Psoas muscle (tissue), 8 donors: ENCODE results near the gene ACAD8. TPM values are rescaled to one million over a fixed set of nuclear protein-coding genes. Genes with fewer than 3 reads are reported as not detected.
"Not testable (repeated sequence)": the region's sequence is repeated elsewhere in the genome, so short reads cannot be mapped to it uniquely, and the experiment has no call there.

Experiments used
- ATAC-seq, 4 donors: fragments of 200-7000 bp; cut with Tn5 transposase; one replicate each; pipeline ENCODE4 v1.9.1; 2020; ENCODE audit warnings: moderate library complexity in 3 of 4, mild to moderate bottlenecking in 2 of 4
- DNase-seq, 2 donors: peaks; one replicate each; pipeline ENCODE4 v3.0.0-alpha.2; 2020
- H3K27ac ChIP-seq: fragments of 200-600 bp; one replicate; pipeline ENCODE4 v1.8.0; 2022
- H3K27me3 ChIP-seq, 3 donors: fragments of 200-600 bp in 1 of 3; one replicate each; pipeline versions ENCODE4 v1.6.1 to v1.8.0; 2013 to 2022; ENCODE audit warnings: low read length in 2 of 3, mild to moderate bottlenecking in 2 of 3, moderate library complexity in 1 of 3; ENCODE audit not compliant: insufficient read depth in 3 of 3
- H3K36me3 ChIP-seq, 2 donors: fragments of 200-600 bp in 1 of 2; one replicate each; pipeline versions ENCODE4 v1.6.1 to v1.8.0; 2013 to 2022; ENCODE audit warnings: low read depth in 1 of 2, mild to moderate bottlenecking in 1 of 2, moderate library complexity in 1 of 2; ENCODE audit not compliant: insufficient read depth in 1 of 2
- H3K4me1 ChIP-seq: fragments of 200-600 bp; one replicate; pipeline ENCODE4 v1.8.0; 2022
- H3K4me3 ChIP-seq: fragments of 200-600 bp; one replicate; pipeline ENCODE4 v1.8.0; 2022; ENCODE audit warnings: mild to moderate bottlenecking
- H3K9me3 ChIP-seq: fragments of 200-600 bp; one replicate; pipeline ENCODE4 v1.8.0; 2022
- CTCF ChIP-seq: fragments of 200-600 bp; IDR thresholded peaks from one replicate; pipeline ENCODE4 v1.8.0; 2022; ENCODE audit warnings: antibody characterized with exemption
- WGBS, 3 donors: extraction: QIAGEN DNeasy Blood & Tissue Kit; methylation state at CpG; one replicate each; pipeline versions ENCODE4 v1.1.6 to v1.1.7; 2013; 5-methylcytosine and 5-hydroxymethylcytosine counted together
- intact Hi-C, 2 donors: fragments of 100-400 bp; cut with DNase I; formaldehyde crosslinking; loops; one replicate each; pipeline versions ENCODE4 v1.11.0 to v1.14.2; 2022
- polyA plus RNA-seq, 3 donors: library from polyadenylated mRNA; stranded (reverse); fragments of 200-250 nt; gene quantifications; one replicate each; pipeline ENCODE4 v1.2.3, GENCODE V29; 2013
- total RNA-seq, 4 donors: library from RNA; stranded (reverse); fragmentation: NEBNext Ultra II Directional in 2 of 4; extraction: Animal tissue kit (Norgen Biotek cat#: 25700) in 2 of 4; gene quantifications; one replicate each; pipeline versions ENCODE4 v1.2.1 to v1.2.4, GENCODE V29; 2021 to 2023
- donor health status: healthy with polysubstance abuse.
- donor health status: DM: no; HTN: no; CAD: no; lungs with moderate emphysema.
- donor health status: Bipolar disorder and iron deficiency.
- donor health status: healthy.
- donor health status: DM: yes; HTN: yes; CAD: no.
- donor health status: DM: no; HTN: no; CAD: no.
- donor health status: DM: no; HTN: no; CAD: no.
- donor health status: DM: yes; HTN: yes; CAD: no.

Gene ACAD8
- total and polyA plus RNA-seq, 7 donors: 20.4 to 34.6 (median 28.2) TPM

- intact Hi-C loops: no loop called here
- no peak overlapping the region for H3K27ac ChIP-seq
- H3K4me3 ChIP-seq: peak overlapping the region; percentile 56
- peak in 2 of 4 donors; percentile 7 to 22 for ATAC-seq
- peaks cover 2 to 77% (median 28%) of the 10 kb centered on the region in 3 donors for H3K27me3 ChIP-seq
- TF ChIP-seq CTCF: no peak
- H3K36me3 ChIP-seq: no peaks in the 10 kb centered on the region
- no peaks in the 10 kb centered on the region for H3K9me3 ChIP-seq
- 1 to 2% (median 1%) methylated on average over 51 to 88 of the region's 88 CpGs for WGBS, 3 donors
- peaks cover 3% of the 10 kb centered on the region for H3K4me1 ChIP-seq
- no peak for DNase-seq
Measured at GRCh38 chr11:134276396-134277182, 23.2 kb downstream of the ACAD8 start.

- WGBS, 3 donors: 16 to 22% (median 19%) methylated on average over 36 of the region's 36 CpGs
Measured at GRCh38 chr11:134277183-134278001, 24.0 kb downstream of the ACAD8 start.

GRCh38 chr11:134278356-134278755, 25.0 kb downstream of the ACAD8 start:
- Histone ChIP-seq H3K27ac (no peak overlapping the region), H3K9me3 (no peaks in the 10 kb centered on the region), H3K27me3 (peaks cover 2 to 65% (median 23%) of the 10 kb centered on the region in 3 donors), H3K36me3 (no peaks in the 10 kb centered on the region), H3K4me3 (no peak overlapping the region), H3K4me1 (peaks cover 3% of the 10 kb centered on the region)
- DNase-seq (no peak), ATAC-seq (no peak)
- WGBS, 3 donors: 94 to 95% (median 94%) methylated on average over 4 of the region's 4 CpGs
- intact Hi-C loops: no loop called here
- no peak for TF ChIP-seq CTCF

More at GRCh38 chr11:134277183-134278001, 24.0 kb downstream of the ACAD8 start:
- intact Hi-C loops: no loop called here
- DNase-seq (no peak), ATAC-seq (no peak)
- H3K4me1 ChIP-seq: peaks cover 3% of the 10 kb centered on the region
- no peaks in the 10 kb centered on the region for H3K36me3 ChIP-seq
- no peak for TF ChIP-seq CTCF
- no peaks in the 10 kb centered on the region for H3K9me3 ChIP-seq
- H3K27ac ChIP-seq: no peak overlapping the region
- H3K4me3 ChIP-seq: peak overlapping the region; percentile 56
- H3K27me3 ChIP-seq: peaks cover 2 to 72% (median 28%) of the 10 kb centered on the region in 3 donors

GRCh38 chr11:134281635-134282034, 28.3 kb downstream of the ACAD8 start:
- H3K4me3 ChIP-seq, ATAC-seq, DNase-seq, intact Hi-C loops, H3K36me3 ChIP-seq, H3K4me1 ChIP-seq, H3K9me3 ChIP-seq, H3K27ac ChIP-seq: not testable (repeated sequence)
- 73 to 96% (median 84%) methylated on average over 3 to 12 of the region's 17 CpGs for WGBS, 3 donors
- H3K27me3 ChIP-seq: peaks cover 2 to 32% (median 17%) of the 10 kb centered on the region in 3 donors
